ENCODE data around the gene USP35. TPM values are rescaled to one million over a fixed set of nuclear protein-coding genes. Genes with fewer than 3 reads are reported as not detected.

Gene USP35
- total RNA-seq, 2 donors from 2014 or later = 38.8 to 44.1 TPM

GRCh38 chr11:78202733-78203167 is 14.0 kb downstream of the USP35 start:
- no peaks in the 10 kb centered on the region for H3K9me3 ChIP-seq
- no peak overlapping the region for H3K4me3 ChIP-seq
- peaks cover 37% of the 10 kb centered on the region for H3K36me3 ChIP-seq
- H3K27me3 ChIP-seq (replicated peaks; ENCODE audit: insufficient read depth) = no peaks in the 10 kb centered on the region
- H3K27ac ChIP-seq = no peak overlapping the region
- H3K4me1 ChIP-seq (ENCODE audit: control insufficient read depth in 1 of 2, low read depth in 2 of 2) = peaks cover 0 to 6% of the 10 kb centered on the region in 2 donors
- TF ChIP-seq CTCF (IDR thresholded peaks at IDR 0.05) = no peak
- no peak for ATAC-seq (ENCODE audit: insufficient number of reproducible peaks, low FRiP score, low read depth)
- no peak for DNase-seq (ENCODE audit: low spot score)

- no peak overlapping the region for H3K4me3 ChIP-seq
- H3K36me3 ChIP-seq = peaks cover 38% of the 10 kb centered on the region
- TF ChIP-seq CTCF (IDR thresholded peaks at IDR 0.05) = no peak
- ATAC-seq (ENCODE audit: insufficient number of reproducible peaks, low FRiP score, low read depth) (no peak), DNase-seq (ENCODE audit: low spot score) (no peak)
- H3K9me3 ChIP-seq = no peaks in the 10 kb centered on the region
- no peak overlapping the region for H3K27ac ChIP-seq
- peaks cover 0 to 6% of the 10 kb centered on the region in 2 donors for H3K4me1 ChIP-seq (ENCODE audit: control insufficient read depth in 1 of 2, low read depth in 2 of 2)
- H3K27me3 ChIP-seq (replicated peaks; ENCODE audit: insufficient read depth) = no peaks in the 10 kb centered on the region
Observed at GRCh38 chr11:78203184-78203583, 14.5 kb downstream of the USP35 start.

DNA sequence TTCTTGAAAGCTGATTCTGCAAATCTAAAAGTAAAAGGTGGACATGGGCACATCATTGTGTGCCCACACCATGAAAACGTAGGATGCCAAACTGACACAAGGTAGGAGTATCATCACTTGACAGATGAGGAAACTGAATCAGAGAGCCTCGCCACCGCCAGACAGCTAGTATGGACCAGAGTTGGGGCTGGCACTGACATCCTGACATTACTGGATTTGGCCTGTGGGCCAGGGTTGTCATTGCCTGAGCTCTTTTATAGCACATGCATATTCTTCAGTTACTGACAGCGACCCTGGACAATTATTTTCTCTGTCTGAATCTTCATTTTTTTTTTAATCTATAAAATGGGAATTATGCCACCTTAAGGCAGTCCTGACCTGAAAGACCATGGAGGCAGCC is 16.5 kb downstream of the USP35 start:
- TF ChIP-seq CTCF (IDR thresholded peaks at IDR 0.05) = no peak

DNA sequence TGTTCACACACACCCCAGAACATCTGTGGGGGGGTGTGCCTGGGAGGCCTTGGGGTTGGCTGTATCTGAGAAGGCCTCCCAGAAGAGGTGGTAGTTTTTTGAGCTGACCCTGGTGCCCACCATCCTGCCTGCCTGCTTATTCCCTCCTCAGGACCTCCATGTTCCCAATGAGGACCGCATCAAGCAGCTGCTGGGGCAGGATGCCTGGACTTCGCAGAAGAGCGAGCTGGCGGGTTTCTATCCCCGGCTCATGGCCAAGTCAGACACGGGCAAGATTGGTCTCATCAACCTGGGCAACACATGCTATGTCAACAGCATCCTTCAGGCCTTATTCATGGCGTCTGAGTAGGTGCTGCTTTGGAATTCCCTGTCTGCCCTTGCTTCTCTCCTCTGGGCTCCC is 17.0 kb downstream of the USP35 start:
- Histone ChIP-seq H3K36me3 (peaks cover 32% of the 10 kb centered on the region), H3K9me3 (no peaks in the 10 kb centered on the region), H3K4me1 (ENCODE audit: control insufficient read depth in 1 of 2, low read depth in 2 of 2) (peaks cover 0 to 6% of the 10 kb centered on the region in 2 donors), H3K27me3 (replicated peaks; ENCODE audit: insufficient read depth) (no peaks in the 10 kb centered on the region), H3K4me3 (no peak overlapping the region), H3K27ac (no peak overlapping the region)
- ATAC-seq (ENCODE audit: insufficient number of reproducible peaks, low FRiP score, low read depth) (no peak), DNase-seq (ENCODE audit: low spot score) (no peak)
- TF ChIP-seq CTCF (IDR thresholded peaks at IDR 0.05) = no peak

More for the DNA sequence above, 16.5 kb downstream of the USP35 start:
- DNase-seq (ENCODE audit: low spot score) (no peak), ATAC-seq (ENCODE audit: insufficient number of reproducible peaks, low FRiP score, low read depth) (no peak)
- Histone ChIP-seq H3K9me3 (no peaks in the 10 kb centered on the region), H3K4me1 (ENCODE audit: control insufficient read depth in 1 of 2, low read depth in 2 of 2) (peaks cover 0 to 6% of the 10 kb centered on the region in 2 donors), H3K27ac (no peak overlapping the region), H3K27me3 (replicated peaks; ENCODE audit: insufficient read depth) (no peaks in the 10 kb centered on the region), H3K36me3 (peaks cover 32% of the 10 kb centered on the region), H3K4me3 (no peak overlapping the region)

GRCh38 chr11:78207532-78208256 is 19.0 kb downstream of the USP35 start:
- Histone ChIP-seq H3K4me1 (ENCODE audit: control insufficient read depth in 1 of 2, low read depth in 2 of 2) (peaks cover 3 to 6% of the 10 kb centered on the region in 2 donors), H3K9me3 (no peaks in the 10 kb centered on the region), H3K4me3 (no peak overlapping the region), H3K36me3 (peaks cover 32% of the 10 kb centered on the region), H3K27ac (no peak overlapping the region), H3K27me3 (replicated peaks; ENCODE audit: insufficient read depth) (no peaks in the 10 kb centered on the region)
- TF ChIP-seq CTCF (IDR thresholded peaks at IDR 0.05) = no peak
- no peak for ATAC-seq (ENCODE audit: insufficient number of reproducible peaks, low FRiP score, low read depth)
- no peak for DNase-seq (ENCODE audit: low spot score)

Measured in thoracic aorta (tissue), 2 donors.